GM12878 (cell line): ENCODE results near the gene GNG12. TPM values are rescaled to one million over a fixed set of nuclear protein-coding genes. Genes with fewer than 3 reads are reported as not detected.
A peak's percentile ranks its signal among the peaks of the same experiment; 100 is the strongest.

ENCODE experiments used
- ATAC-seq: fragments of 200-7000 bp; cut with Tn5 transposase; 3 replicates; pipeline ENCODE4 v1.9.1; 2020; ENCODE audit warnings: mild to moderate bottlenecking, moderate library complexity
- BruUV-seq: library from RNA; stranded (reverse); fragments of 400-500 nt; replicated peaks from 2 replicates; lab custom pipeline; 2021; lab: Mats Ljungman, UMichigan
- CTCF ChIA-PET: fragments of 300-600 bp; sonication (Branson Sonifier 250); formaldehyde crosslinking; extraction: SDS; loops from one replicate; lab custom pipeline; 2021; ENCODE audit warnings: inconsistent platforms; lab: Yijun Ruan, JAX
- POLR2A ChIA-PET: fragments of 350-600 bp; formaldehyde crosslinking; extraction: SDS; loops from one replicate; lab custom pipeline; 2021; ENCODE audit warnings: inconsistent platforms; lab: Charles Lee
- RAD21 ChIA-PET: fragments of 300-600 bp; sonication (Branson Sonifier 250); formaldehyde crosslinking; loops from one replicate; lab custom pipeline; 2023; ENCODE audit warnings: antibody characterized with exemption; ENCODE audit not compliant: unreplicated experiment; lab: Charles Lee
- SMC1A ChIA-PET: fragments of 300-600 bp; sonication (Branson Sonifier 250); formaldehyde crosslinking; loops from one replicate; lab custom pipeline; 2023; ENCODE audit not compliant: unreplicated experiment, uncharacterized antibody; lab: Charles Lee
- DNase-seq: peaks from one replicate; pipeline ENCODE4 v3.0.0-alpha.2; 2011; ENCODE audit warnings: low read depth, low spot score
- FAIRE-seq: peaks from 3 replicates; lab custom pipeline; 2011; peaks lifted over from hg19 to GRCh38; lab: Jason Lieb, UNC
- H2AFZ ChIP-seq: 2 replicates; pipeline ENCODE4 v1.6.0; 2011; ENCODE audit warnings: low read depth, low read length, control low read depth; ENCODE audit not compliant: control insufficient read depth
- H3K27ac ChIP-seq: 2 replicates; pipeline ENCODE4 v1.5.1; 2011; ENCODE audit warnings: control low read depth; ENCODE audit not compliant: control insufficient read depth, insufficient read depth
- H3K27me3 ChIP-seq, 2 experiments: replicated peaks in 1 of 2; 2 replicates each; pipeline versions ENCODE4 v1.6.0 to v1.6.1; 2011; ENCODE audit warnings: low read length in 1 of 2; ENCODE audit not compliant: control insufficient read depth in 2 of 2, insufficient read depth in 2 of 2
- H3K36me3 ChIP-seq, 2 experiments: 2 replicates each; pipeline ENCODE4 v1.5.1; 2011; ENCODE audit warnings: low read length in 1 of 2; ENCODE audit not compliant: control insufficient read depth in 2 of 2, insufficient read depth in 2 of 2
- H3K4me1 ChIP-seq: 2 replicates; pipeline ENCODE4 v1.6.1; 2011; ENCODE audit warnings: mild to moderate bottlenecking, low read length, moderate library complexity, mixed read lengths; ENCODE audit not compliant: control insufficient read depth, insufficient read depth
- H3K4me2 ChIP-seq: 2 replicates; pipeline ENCODE4 v1.6.0; 2011; ENCODE audit warnings: control low read depth; ENCODE audit not compliant: control insufficient read depth, insufficient read depth
- H3K4me3 ChIP-seq: fragments of 200-600 bp; sonication (generic); 2 replicates; pipeline ENCODE4 v1.5.1; 2016
- H3K79me2 ChIP-seq: 2 replicates; pipeline ENCODE4 v1.6.0; 2011; ENCODE audit warnings: low read length; ENCODE audit not compliant: control insufficient read depth, insufficient read depth
- H3K9ac ChIP-seq: 2 replicates; pipeline ENCODE4 v1.8.0; 2011; ENCODE audit warnings: low read length, control low read depth, mixed read lengths; ENCODE audit not compliant: control insufficient read depth, insufficient read depth
- H3K9me3 ChIP-seq: replicated peaks from 3 replicates; pipeline ENCODE4 v1.5.1; 2011; ENCODE audit warnings: mild to moderate bottlenecking, low read length; ENCODE audit not compliant: control insufficient read depth, insufficient read depth
- H4K20me1 ChIP-seq: 2 replicates; pipeline ENCODE4 v1.6.0; 2011; ENCODE audit not compliant: control insufficient read depth, insufficient read depth
- ASH2L ChIP-seq: fragments of 300-600, 200-600 bp; sonication (generic); IDR thresholded peaks from 2 replicates; pipeline ENCODE4 v1.6.1; 2017; ENCODE audit warnings: low read depth, mild to moderate bottlenecking, borderline replicate concordance
- BACH1 ChIP-seq: fragments of 450-650 bp; IDR thresholded peaks from 2 replicates; pipeline ENCODE4 v1.6.1; 2017; ENCODE audit warnings: mild to moderate bottlenecking, borderline replicate concordance
- CBX5 ChIP-seq: sonication (generic); IDR thresholded peaks from 2 replicates; pipeline ENCODE4 v1.6.1; 2016; ENCODE audit warnings: low read depth, moderate library complexity, mild to moderate bottlenecking, inconsistent platforms
- CHD1 ChIP-seq: IDR thresholded peaks from 2 replicates; pipeline ENCODE4 v1.6.1; 2012; ENCODE audit warnings: low read depth, low read length, improper control_type of control experiment
- CHD4 ChIP-seq: fragments of 200-600 bp; sonication (generic); IDR thresholded peaks from 2 replicates; pipeline ENCODE4 v1.6.1; 2016; ENCODE audit warnings: mild to moderate bottlenecking
- CREM ChIP-seq: IDR thresholded peaks from 2 replicates; pipeline ENCODE4 v1.6.1; 2014; ENCODE audit warnings: antibody characterized with exemption, low read depth
- DPF2 ChIP-seq: fragments of 450-650 bp; IDR thresholded peaks from 2 replicates; pipeline ENCODE4 v1.6.1; 2017; ENCODE audit warnings: mild to moderate bottlenecking
- EED ChIP-seq: sonication (generic); IDR thresholded peaks from 2 replicates; pipeline ENCODE4 v1.6.1; 2016; ENCODE audit warnings: antibody characterized with exemption, low read depth
- FOS ChIP-seq: IDR thresholded peaks from 3 replicates; pipeline ENCODE4 v1.6.1; 2011; ENCODE audit warnings: borderline replicate concordance; ENCODE audit not compliant: insufficient read length; ENCODE audit errors: extremely low read depth
- HDGF ChIP-seq: fragments of 450-650 bp; IDR thresholded peaks from 2 replicates; pipeline ENCODE4 v1.6.1; 2016; ENCODE audit warnings: antibody characterized with exemption
- IKZF1 ChIP-seq: fragments of 450-650 bp; conservative IDR thresholded peaks from 2 replicates; pipeline ENCODE4 v1.6.1; 2017; ENCODE audit warnings: antibody characterized with exemption, mild to moderate bottlenecking
- IKZF2 ChIP-seq, 2 experiments: fragments of 450-650 bp; IDR thresholded peaks; 2 replicates each; pipeline ENCODE4 v1.6.1; 2017; ENCODE audit warnings: mild to moderate bottlenecking in 2 of 2, moderate library complexity in 2 of 2
- JUNB ChIP-seq: IDR thresholded peaks from 2 replicates; pipeline ENCODE4 v1.6.1; 2016; ENCODE audit warnings: antibody characterized with exemption, mild to moderate bottlenecking
- LARP7 ChIP-seq: fragments of 450-650 bp; IDR thresholded peaks from 2 replicates; pipeline ENCODE4 v1.6.1; 2017; ENCODE audit warnings: mild to moderate bottlenecking
- MEF2A ChIP-seq: IDR thresholded peaks from 2 replicates; pipeline ENCODE4 v1.6.1; 2011; ENCODE audit warnings: low read depth, mild to moderate bottlenecking, low read length, moderate library complexity; ENCODE audit not compliant: insufficient read depth
- MEF2B ChIP-seq: fragments of 450-650 bp; IDR thresholded peaks from 2 replicates; pipeline ENCODE4 v1.6.1; 2018; ENCODE audit warnings: mild to moderate bottlenecking, moderate library complexity; ENCODE audit not compliant: partially characterized antibody, poor library complexity, severe bottlenecking
- NBN ChIP-seq: fragments of 450-650 bp; IDR thresholded peaks from 2 replicates; pipeline ENCODE4 v1.6.1; 2016
- NFIC ChIP-seq: IDR thresholded peaks from 2 replicates; pipeline ENCODE4 v1.6.1; 2012; ENCODE audit warnings: low read depth, mild to moderate bottlenecking, inconsistent platforms, low read length, moderate library complexity
- NRF1 ChIP-seq: conservative IDR thresholded peaks from 2 replicates; pipeline ENCODE4 v1.6.1; 2011; ENCODE audit warnings: mild to moderate bottlenecking, low read depth, low read length, improper control_type of control experiment
- POLR2AphosphoS5 ChIP-seq: IDR thresholded peaks from 2 replicates; pipeline ENCODE4 v1.6.1; 2011; ENCODE audit warnings: mild to moderate bottlenecking, low read length, inconsistent platforms
- RB1 ChIP-seq: fragments of 450-650 bp; formaldehyde crosslinking; IDR thresholded peaks from 2 replicates; pipeline ENCODE4 v1.6.1; 2017; ENCODE audit warnings: mild to moderate bottlenecking, borderline replicate concordance
- SREBF1 ChIP-seq: IDR thresholded peaks from 2 replicates; pipeline ENCODE4 v1.6.1; 2012; ENCODE audit warnings: mild to moderate bottlenecking, low read length
- STAT1 ChIP-seq: fragments of 450-650 bp; conservative IDR thresholded peaks from 2 replicates; pipeline ENCODE4 v1.6.1; 2014; ENCODE audit warnings: antibody characterized with exemption, mild to moderate bottlenecking
- ZBTB4 ChIP-seq: fragments of 450-650 bp; formaldehyde crosslinking; IDR thresholded peaks from 2 replicates; pipeline ENCODE4 v1.4.0; 2022; ENCODE audit warnings: mild to moderate bottlenecking, moderate library complexity
- WGBS: methylation state at CpG from one replicate; pipeline ENCODE4 v1.1.6; 2016; ENCODE audit warnings: low lambda C conversion rate; ENCODE audit not compliant: insufficient replicate concordance, insufficient coverage; ENCODE audit errors: missing lambda C conversion rate; 5-methylcytosine and 5-hydroxymethylcytosine counted together
- in situ Hi-C: fragments of 300-500 bp; cut with MboI; formaldehyde crosslinking; loops from 9 replicates; pipeline ENCODE4 v1.14.3; 2018; ENCODE audit warnings: mixed read lengths
- intact Hi-C: fragments of 100-400 bp; cut with micrococcal nuclease; formaldehyde crosslinking; loops from one replicate; pipeline ENCODE4 v1.14.2; 2022; ENCODE audit not compliant: unreplicated experiment
- polyA plus RNA-seq, 11 experiments: library from polyadenylated mRNA; depleted of rRNA in 4 of 11; unstranded in 6 of 11; stranded (reverse) in 5 of 11; fragments of >200 nt; fragmentation: Nextera tagmentation in 4 of 11; fragmentation: Illumina TruSeq in 1 of 11; extraction: Ambion mirVana in 4 of 11; extraction: Trizol in 1 of 11; gene quantifications; 1 replicate in 1 of 11; 2 replicates in 10 of 11; pipeline versions ENCODE4 v1.2.1 to v1.2.3, GENCODE V29; 2011 to 2016; ENCODE audit warnings: inconsistent platforms in 2 of 11, missing spikeins in 2 of 11, low read depth in 1 of 11
- total RNA-seq, 4 experiments: library from RNA; depleted of rRNA in 3 of 4; stranded (reverse); fragments of >200 nt in 3 of 4; fragmentation: Illumina TruSeq in 1 of 4; extraction: Trizol in 1 of 4; gene quantifications; 2 replicates each; pipeline versions ENCODE4 v1.2.1 to v1.2.3, GENCODE V29; 2013 to 2021

The GNG12 gene
- total and polyA plus RNA-seq, 10 of the 15 experiments (the other 5 are each of a cell fraction or from before 2014, with no cell fraction given), result 0.22 to 32.8 (median 0.35) TPM

GRCh38 chr1:67792741-67793458 lies 40.4 kb downstream of the GNG12 start:
- Histone ChIP-seq H3K4me1 (no peaks in the 10 kb centered on the region), H3K27ac (no peak overlapping the region), H3K4me3 (no peak overlapping the region), H3K27me3 (no peaks in the 10 kb centered on the region; a peak in 2 of 4 replicates), H3K4me2 (no peak overlapping the region), H3K9ac (no peak overlapping the region), H3K9me3 (no peaks in the 10 kb centered on the region), H3K36me3 (no peaks in the 10 kb centered on the region), H3K79me2 (no peaks in the 10 kb centered on the region), H4K20me1 (no peaks in the 10 kb centered on the region), H2AFZ (no peak overlapping the region)
- ATAC-seq, result no peak
- ChIA-PET POLR2A (interaction anchor here (0.7 to 4.0 kb wide), 9 partner anchors 10 to 106 kb away, joined by 3 to 17 read pairs (median 15); no protein-coding TSS in a partner anchor), CTCF (interaction anchor here (0.8 to 4.3 kb wide), 8 partner anchors 11 to 34 kb away, joined by 3 to 24 read pairs (median 4); no protein-coding TSS in a partner anchor), RAD21 (interaction anchor here (0.7 to 9.5 kb wide), 13 partner anchors 10 to 44 kb away, joined by 3 to 87 read pairs (median 11); no protein-coding TSS in a partner anchor), SMC1A (interaction anchor here (0.7 to 12.3 kb wide), 6 partner anchors 11 to 55 kb away, joined by 3 to 389 read pairs (median 14); no protein-coding TSS in a partner anchor)
- WGBS, result 0% methylated on average over 1 of the region's 1 CpG
- DNase-seq, result no peak
- FAIRE-seq, result no peak
- no peak for TF ChIP-seq ZBTB4 (CRISPR knock-in tag)
- no peak for TF ChIP-seq CBX5
- no peak for TF ChIP-seq BACH1
- peak; percentile 33; the same call in 1 of the 2 replicates for TF ChIP-seq IKZF1
- no peak for TF ChIP-seq MEF2A
- no peak for TF ChIP-seq POLR2AphosphoS5
- no peak for TF ChIP-seq LARP7
- TF ChIP-seq CHD1, result no peak
- TF ChIP-seq IKZF2 (IDR thresholded peaks at IDR 0.05), result peak in 1 of 2 experiments; percentile 38; a peak in 2 of 4 replicates
- no peak for TF ChIP-seq NFIC
- no peak for TF ChIP-seq CREM
- TF ChIP-seq JUNB, result no peak
- no peak for TF ChIP-seq ASH2L
- 0 out of 2 replicates have a peak, but pooled peaks have one; percentile 19 for TF ChIP-seq DPF2
- TF ChIP-seq FOS, result no peak
- no peak for TF ChIP-seq SREBF1
- no peak for TF ChIP-seq NBN
- no peak for TF ChIP-seq HDGF
- no peak for TF ChIP-seq RB1
- TF ChIP-seq STAT1, result no peak
- TF ChIP-seq MEF2B, result peak; percentile 83
- TF ChIP-seq CHD4, result no peak
- no peak for TF ChIP-seq NRF1
- TF ChIP-seq EED, result no peak
- intact Hi-C loops (no loop called here), in situ Hi-C loops (no loop called here)
- BruUV-seq, result no TSS peak
